Bronchial epithelial cell (primary cell): Measurements from ENCODE around the gene RBM19. TPM values are rescaled to one million over a fixed set of nuclear protein-coding genes. Genes with fewer than 3 reads are reported as not detected.
"Not testable (repeated sequence)": the region's sequence is repeated elsewhere in the genome, so short reads cannot be mapped to it uniquely, and the experiment has no call there.

Source experiments
- DNase-seq: peaks from one replicate; pipeline ENCODE4 v3.0.0-alpha.2; 2010; ENCODE audit warnings: low read depth
- FAIRE-seq: peaks from 2 replicates; lab custom pipeline; 2011; peaks lifted over from hg19 to GRCh38; lab: Jason Lieb, UNC
- H3K27me3 ChIP-seq: 2 replicates; pipeline ENCODE4 v1.5.1; 2011; ENCODE audit warnings: low read length; ENCODE audit not compliant: control insufficient read depth, insufficient read depth
- H3K36me3 ChIP-seq: 2 replicates; pipeline ENCODE4 v1.5.1; 2011; ENCODE audit warnings: low read length; ENCODE audit not compliant: control insufficient read depth, insufficient read depth
- H3K4me3 ChIP-seq: 2 replicates; pipeline ENCODE4 v1.5.1; 2011; ENCODE audit warnings: mild to moderate bottlenecking, low read depth, low read length, control low read depth
- total RNA-seq: library from RNA; depleted of rRNA; stranded (reverse); fragments of >200 nt; gene quantifications from 2 replicates; pipeline ENCODE4 v1.2.1, GENCODE V29; 2014
- TF ChIP-seq, protein P1 (sequence below): IDR thresholded peaks from 2 replicates; pipeline ENCODE4 v1.5.1; 2011; ENCODE audit warnings: mild to moderate bottlenecking, moderate library complexity, low read length, control low read depth, inconsistent platforms; ENCODE audit not compliant: insufficient read depth, severe bottlenecking

Gene RBM19
- total RNA-seq, 1 donor from 2014 or later: 19.0 TPM

- no peaks in the 10 kb centered on the region for H3K27me3 ChIP-seq
- DNase-seq (no peak), FAIRE-seq (no peak)
- H3K4me3 ChIP-seq: no peak overlapping the region
- H3K36me3 ChIP-seq: no peaks in the 10 kb centered on the region
- TF ChIP-seq, protein P1, sequence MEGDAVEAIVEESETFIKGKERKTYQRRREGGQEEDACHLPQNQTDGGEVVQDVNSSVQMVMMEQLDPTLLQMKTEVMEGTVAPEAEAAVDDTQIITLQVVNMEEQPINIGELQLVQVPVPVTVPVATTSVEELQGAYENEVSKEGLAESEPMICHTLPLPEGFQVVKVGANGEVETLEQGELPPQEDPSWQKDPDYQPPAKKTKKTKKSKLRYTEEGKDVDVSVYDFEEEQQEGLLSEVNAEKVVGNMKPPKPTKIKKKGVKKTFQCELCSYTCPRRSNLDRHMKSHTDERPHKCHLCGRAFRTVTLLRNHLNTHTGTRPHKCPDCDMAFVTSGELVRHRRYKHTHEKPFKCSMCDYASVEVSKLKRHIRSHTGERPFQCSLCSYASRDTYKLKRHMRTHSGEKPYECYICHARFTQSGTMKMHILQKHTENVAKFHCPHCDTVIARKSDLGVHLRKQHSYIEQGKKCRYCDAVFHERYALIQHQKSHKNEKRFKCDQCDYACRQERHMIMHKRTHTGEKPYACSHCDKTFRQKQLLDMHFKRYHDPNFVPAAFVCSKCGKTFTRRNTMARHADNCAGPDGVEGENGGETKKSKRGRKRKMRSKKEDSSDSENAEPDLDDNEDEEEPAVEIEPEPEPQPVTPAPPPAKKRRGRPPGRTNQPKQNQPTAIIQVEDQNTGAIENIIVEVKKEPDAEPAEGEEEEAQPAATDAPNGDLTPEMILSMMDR: no peak
These were observed 34.7 kb upstream of the RBM19 start for GRCh38 chr12:114000861-114001260.

GRCh38 chr12:114000261-114000660, 34.1 kb upstream of the RBM19 start:
- FAIRE-seq, DNase-seq, H3K36me3 ChIP-seq, H3K27me3 ChIP-seq, H3K4me3 ChIP-seq: not testable (repeated sequence)

DNA sequence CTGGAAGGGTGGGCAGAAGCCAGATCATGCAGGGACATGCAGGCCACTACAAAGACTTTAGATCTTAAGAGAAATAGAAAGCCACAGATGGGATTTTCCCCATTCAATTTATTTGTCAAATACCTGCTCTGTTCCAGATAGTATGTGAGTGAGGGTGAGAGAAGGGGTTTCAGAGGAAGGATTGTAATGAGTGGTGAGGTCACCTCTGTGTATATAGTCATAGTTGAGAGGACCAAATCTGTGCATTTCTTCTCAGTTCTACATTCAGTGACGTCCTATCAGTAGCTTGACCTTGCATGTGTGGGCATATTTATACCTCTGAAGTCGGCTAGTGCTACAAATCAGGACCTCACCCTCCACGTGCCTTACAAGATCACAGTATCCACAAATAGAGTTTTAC, 31.2 kb upstream of the RBM19 start:
- H3K36me3 ChIP-seq: no peaks in the 10 kb centered on the region
- FAIRE-seq: no peak

GRCh38 chr12:113996026-113996425, 29.9 kb upstream of the RBM19 start:
- TF ChIP-seq, protein P1: no peak
- Histone ChIP-seq H3K36me3 (no peaks in the 10 kb centered on the region), H3K4me3 (no peak overlapping the region), H3K27me3 (no peaks in the 10 kb centered on the region)
- FAIRE-seq (no peak), DNase-seq (no peak)

More for the DNA sequence above, 31.2 kb upstream of the RBM19 start:
- H3K27me3 ChIP-seq: no peaks in the 10 kb centered on the region
- DNase-seq: no peak
- TF ChIP-seq, protein P1: no peak
- H3K4me3 ChIP-seq: no peak overlapping the region

- DNase-seq (no peak), FAIRE-seq (no peak)
- H3K4me3 ChIP-seq: no peak overlapping the region
- TF ChIP-seq, protein P1: no peak
- H3K27me3 ChIP-seq: no peaks in the 10 kb centered on the region
- H3K36me3 ChIP-seq: no peaks in the 10 kb centered on the region
These were observed 27.9 kb upstream of the RBM19 start for GRCh38 chr12:113994051-113994450.

DNA sequence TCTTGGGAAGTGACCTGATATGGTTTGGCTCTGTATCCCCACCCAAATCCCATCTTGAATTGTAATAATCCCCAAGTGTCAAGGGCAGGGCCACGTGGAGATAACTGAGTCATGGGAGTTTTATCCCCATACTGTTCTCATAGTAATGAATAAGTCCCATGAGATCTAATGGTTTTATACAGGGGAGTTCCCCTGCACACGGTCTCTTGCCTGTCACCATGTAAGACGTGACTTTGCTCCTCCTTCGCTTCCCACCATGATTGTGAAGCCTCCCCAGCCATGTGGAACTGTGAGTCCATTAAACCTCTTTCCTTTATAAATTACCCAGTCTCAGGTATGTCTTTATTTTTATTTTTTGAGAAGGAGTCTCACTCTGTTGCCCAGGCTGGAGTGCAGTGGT, 26.6 kb upstream of the RBM19 start:
- not testable (repeated sequence) for DNase-seq, H3K36me3 ChIP-seq, H3K4me3 ChIP-seq, H3K27me3 ChIP-seq, FAIRE-seq

DNA sequence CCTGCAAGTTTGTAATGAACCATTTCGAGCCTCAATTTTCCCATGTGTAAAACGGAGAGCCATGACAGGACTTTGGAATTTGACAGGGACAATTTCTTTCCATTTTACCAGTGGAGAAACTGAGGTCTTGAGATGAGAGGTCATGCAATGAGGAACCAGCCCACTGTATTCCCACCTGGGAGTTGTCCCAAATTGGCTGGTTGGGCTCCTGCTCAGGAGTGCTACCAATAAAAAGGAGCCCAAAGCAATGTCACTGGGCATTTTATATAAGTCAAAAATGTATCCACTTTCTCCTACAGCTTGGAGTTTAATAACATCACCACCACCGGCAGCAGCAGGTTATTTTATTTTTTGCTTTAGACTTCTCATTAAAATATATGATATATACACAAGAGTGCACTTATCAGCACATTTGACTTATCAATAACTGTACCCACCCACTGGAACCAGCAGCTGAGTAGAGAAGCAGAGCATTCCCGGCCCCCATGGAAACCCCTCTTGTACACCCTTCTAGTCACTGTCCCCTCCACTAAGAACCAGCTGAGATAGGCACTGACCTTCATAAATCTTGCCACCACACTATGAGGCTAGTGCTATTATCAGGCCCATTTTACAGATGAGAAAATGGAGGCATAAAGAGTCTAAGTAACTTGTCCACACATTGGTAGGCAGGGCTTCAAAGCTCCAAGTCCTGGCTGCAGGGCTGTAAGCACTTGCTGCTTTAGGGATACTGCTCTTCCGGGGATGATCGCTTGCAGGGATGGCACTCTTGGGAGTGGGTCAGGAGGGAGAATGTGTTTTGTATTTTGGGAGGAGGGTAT, 25.3 kb upstream of the RBM19 start:
- no peak overlapping the region for H3K4me3 ChIP-seq
- no peaks in the 10 kb centered on the region for H3K27me3 ChIP-seq
- DNase-seq (no peak), FAIRE-seq (no peak)
- TF ChIP-seq, protein P1: no peak
- H3K36me3 ChIP-seq: no peaks in the 10 kb centered on the region
